ENCODE results near the gene ANKK1.

The ANKK1 gene, protein sequence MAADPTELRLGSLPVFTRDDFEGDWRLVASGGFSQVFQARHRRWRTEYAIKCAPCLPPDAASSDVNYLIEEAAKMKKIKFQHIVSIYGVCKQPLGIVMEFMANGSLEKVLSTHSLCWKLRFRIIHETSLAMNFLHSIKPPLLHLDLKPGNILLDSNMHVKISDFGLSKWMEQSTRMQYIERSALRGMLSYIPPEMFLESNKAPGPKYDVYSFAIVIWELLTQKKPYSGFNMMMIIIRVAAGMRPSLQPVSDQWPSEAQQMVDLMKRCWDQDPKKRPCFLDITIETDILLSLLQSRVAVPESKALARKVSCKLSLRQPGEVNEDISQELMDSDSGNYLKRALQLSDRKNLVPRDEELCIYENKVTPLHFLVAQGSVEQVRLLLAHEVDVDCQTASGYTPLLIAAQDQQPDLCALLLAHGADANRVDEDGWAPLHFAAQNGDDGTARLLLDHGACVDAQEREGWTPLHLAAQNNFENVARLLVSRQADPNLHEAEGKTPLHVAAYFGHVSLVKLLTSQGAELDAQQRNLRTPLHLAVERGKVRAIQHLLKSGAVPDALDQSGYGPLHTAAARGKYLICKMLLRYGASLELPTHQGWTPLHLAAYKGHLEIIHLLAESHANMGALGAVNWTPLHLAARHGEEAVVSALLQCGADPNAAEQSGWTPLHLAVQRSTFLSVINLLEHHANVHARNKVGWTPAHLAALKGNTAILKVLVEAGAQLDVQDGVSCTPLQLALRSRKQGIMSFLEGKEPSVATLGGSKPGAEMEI

DNA sequence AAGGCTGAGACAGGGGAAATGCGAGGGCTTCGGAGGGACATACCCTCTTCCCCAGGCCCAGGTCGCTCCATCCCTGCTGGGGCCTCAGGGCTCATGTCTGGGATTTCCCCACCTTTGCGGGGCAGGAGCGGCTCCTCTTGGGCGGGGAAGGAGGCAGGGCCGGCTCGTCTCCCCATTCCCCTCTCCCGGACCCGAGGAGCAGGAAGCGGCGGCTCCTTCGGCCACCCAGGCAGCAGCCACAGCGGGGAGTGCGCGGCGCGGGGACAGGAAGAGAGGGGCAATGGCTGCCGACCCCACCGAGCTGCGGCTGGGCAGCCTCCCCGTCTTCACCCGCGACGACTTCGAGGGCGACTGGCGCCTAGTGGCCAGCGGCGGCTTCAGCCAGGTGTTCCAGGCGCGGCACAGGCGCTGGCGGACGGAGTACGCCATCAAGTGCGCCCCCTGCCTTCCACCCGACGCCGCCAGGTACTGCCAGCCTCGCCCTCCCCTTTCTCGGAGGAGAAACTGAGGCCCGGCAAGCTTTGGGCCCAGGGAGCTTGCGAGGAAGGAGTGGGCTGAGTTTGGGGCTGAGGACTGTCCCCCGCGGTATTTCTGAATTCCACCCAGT, at the start of gene ANKK1:
Gene ANKK1, plus strand, starts transcription at position 175 of the 607 bp plus-strand sequence. Its CDS starts 106 bp downstream, at position 281.
- DNase-seq: no peak

- no peak for DNase-seq
Measured at GRCh38 chr11:113338730-113339129, 48.8 kb upstream of the ANKK1 start.

DNA sequence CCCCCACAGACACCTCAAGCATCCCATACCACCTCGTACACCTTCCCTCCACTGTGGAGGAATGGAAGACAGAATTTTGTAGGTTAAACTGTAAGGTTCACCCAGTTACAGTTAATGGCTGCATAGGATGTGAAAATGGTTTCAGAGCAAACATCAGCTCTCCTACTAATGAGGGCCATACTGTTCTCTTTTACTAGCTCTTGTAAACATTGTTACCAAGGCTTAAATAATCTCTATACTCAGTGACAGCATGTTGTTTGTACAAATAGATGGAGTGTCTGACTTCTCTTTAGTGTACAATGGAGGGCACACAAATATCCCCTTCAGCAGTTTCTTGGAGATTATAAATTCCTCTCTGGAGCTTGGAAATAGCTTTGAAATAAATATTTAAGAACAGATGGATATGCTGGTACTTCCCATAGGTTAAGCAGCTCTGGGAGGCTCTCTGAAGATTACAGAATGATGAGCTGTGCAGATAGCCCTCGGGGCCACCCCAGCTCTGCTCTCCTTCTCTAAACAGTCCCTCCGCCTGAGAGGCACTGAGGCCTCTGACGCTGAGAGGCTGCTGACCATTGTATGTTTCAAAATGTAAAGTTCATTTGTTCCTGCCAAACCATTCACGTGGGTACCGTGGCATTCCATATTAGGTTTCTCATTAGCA, 47.5 kb upstream of the ANKK1 start:
- DNase-seq: peak; percentile 57

- DNase-seq: peak; percentile 42
Measured at GRCh38 chr11:113341388-113342165, 46.0 kb upstream of the ANKK1 start.

- DNase-seq: peak; percentile 17
Measured at GRCh38 chr11:113345978-113346377, 41.6 kb upstream of the ANKK1 start.

GRCh38 chr11:113349528-113349927, 38.1 kb upstream of the ANKK1 start:
- no peak for DNase-seq

DNA sequence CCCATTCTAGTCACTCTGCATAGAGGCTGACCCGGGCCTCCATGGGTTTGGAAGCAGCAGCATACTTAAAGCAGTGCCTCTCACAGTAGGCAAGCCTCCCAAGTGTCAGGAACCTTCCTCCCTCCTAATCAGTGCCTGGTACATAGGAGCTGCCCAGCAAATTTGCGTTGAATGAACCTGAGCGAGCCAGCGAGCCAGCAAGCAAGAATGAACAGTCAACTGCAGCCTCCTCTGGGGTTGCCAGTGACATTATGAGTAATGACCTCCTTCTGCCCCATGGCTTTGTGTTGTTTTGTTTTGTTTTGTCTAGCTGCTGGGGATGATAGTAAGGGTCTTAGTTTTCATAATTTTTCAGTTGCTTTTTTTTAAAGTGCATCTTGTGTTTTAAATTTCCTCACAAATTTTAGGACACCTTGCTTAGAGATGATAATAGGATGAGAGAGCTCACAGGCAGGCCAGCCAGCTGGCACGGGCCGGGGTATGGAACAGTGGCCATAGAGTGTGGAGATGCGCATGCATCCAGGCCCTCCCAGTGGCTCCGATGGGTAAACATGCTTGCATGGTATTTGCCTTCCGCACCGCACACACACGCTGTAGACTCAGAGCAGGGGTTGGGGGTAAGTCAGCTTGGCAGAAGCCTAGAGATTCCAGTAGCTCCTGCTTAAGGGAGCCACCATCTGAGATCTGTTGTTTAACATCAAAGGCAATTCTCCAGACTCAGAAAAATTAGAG, 37.1 kb upstream of the ANKK1 start:
- peak; percentile 40 for DNase-seq

DNA sequence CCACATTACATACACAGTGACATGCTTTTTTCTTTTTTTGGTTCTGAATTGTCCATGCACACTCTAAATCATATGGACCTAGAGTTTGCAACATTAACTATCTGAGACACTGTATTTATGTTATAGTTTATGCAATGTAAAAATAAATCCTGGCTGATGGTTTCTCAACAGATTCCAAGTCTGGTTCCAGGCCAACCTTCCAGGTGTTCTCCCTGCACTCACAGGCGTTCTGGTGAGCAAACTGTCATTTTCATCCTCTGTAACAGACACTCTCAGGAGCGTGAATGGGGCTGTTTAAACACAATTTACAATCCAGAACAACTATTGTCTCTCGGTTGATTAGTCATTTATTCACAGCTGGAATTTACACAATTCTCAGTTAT, 36.5 kb upstream of the ANKK1 start:
- no peak for DNase-seq

- no peak for DNase-seq
Measured at GRCh38 chr11:113351480-113351879, 36.1 kb upstream of the ANKK1 start.

- DNase-seq: no peak
Measured at GRCh38 chr11:113356203-113356602, 31.4 kb upstream of the ANKK1 start.

DNA sequence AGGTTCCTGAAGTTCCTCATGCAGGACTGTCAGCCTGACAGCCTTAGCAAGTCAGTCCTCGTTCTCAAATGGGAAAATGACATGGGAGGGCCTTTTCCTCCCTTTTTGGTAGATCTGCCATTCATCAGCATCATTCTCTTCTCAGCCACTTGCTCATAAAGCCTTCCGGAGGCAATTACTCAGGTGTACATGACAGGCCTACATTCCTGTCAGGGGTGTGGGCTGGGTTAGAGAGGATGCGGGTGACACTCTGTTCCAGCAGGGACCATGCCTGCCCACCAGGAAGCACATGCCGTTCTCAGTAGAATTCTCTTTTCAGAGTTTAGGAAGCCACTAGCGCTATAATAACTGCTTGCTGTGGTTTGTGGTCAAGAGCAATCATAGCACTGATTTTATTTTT, 24.2 kb upstream of the ANKK1 start:
- DNase-seq: no peak

- DNase-seq: no peak
Measured at GRCh38 chr11:113363996-113364641, 23.5 kb upstream of the ANKK1 start.

- no peak for DNase-seq
Measured at GRCh38 chr11:113365895-113366294, 21.7 kb upstream of the ANKK1 start.

DNA sequence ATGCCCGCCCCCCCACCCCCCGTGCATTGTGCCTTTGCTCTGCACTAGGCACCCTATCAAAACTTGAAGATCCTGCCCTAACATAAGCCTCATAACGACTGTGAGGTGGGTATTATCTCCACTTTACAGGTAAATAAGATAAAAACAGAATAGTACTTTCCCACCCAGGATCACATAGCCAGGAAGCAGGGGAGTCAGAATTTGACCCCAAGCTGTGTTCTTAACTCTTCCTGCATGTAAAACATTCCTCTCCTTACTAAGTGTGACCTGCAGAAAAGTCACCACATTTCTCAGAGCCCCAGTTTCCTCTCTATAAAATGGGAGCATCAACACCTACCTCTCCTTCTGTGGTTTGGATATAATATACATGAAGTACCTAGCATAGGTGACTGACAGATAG, 18.2 kb upstream of the ANKK1 start:
- no peak for DNase-seq

GRCh38 chr11:113370634-113371033, 16.9 kb upstream of the ANKK1 start:
- DNase-seq: no peak

GRCh38 chr11:113372309-113372708, 15.3 kb upstream of the ANKK1 start:
- no peak for DNase-seq

DNA sequence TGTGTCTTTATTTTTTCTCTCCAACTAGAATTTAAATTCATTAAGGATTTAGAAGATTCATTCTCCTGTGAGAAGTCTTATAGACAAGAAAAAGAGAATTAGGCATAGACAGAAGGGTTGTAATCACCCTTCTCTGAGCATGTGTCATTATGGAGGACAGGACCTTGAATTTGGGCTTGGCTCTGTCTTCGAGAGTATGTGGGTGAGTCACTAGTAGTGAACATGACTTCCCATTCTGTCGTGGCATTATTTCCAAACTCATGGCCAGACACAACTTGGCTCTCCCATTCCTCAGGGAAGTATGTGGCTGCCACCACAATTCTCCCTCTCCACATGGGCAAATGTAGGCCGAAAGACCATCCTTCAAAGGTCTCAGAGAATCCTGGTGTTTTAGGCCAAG, 14.3 kb upstream of the ANKK1 start:
- no peak for DNase-seq

GRCh38 chr11:113373981-113374560, 13.5 kb upstream of the ANKK1 start:
- no peak for DNase-seq

DNA sequence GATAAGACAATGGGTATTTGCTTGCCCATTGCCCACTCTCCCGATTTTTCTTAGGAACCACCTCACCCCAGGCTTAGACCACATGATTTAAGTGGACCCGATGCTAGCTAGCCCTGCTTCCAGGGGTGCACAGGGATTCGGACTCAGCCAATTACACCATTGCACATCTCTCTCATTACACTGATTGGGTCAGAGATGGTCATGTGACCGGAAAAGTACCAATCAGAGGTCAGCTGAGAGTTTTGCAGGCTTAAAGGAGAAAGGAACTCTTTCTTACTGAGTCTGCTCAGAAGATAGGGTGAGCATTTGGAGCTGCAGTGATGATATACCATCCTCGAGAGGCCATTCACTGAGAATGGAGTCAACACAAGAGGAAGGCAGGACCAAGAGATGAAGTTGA, 12.2 kb upstream of the ANKK1 start:
- no peak for DNase-seq

DNA sequence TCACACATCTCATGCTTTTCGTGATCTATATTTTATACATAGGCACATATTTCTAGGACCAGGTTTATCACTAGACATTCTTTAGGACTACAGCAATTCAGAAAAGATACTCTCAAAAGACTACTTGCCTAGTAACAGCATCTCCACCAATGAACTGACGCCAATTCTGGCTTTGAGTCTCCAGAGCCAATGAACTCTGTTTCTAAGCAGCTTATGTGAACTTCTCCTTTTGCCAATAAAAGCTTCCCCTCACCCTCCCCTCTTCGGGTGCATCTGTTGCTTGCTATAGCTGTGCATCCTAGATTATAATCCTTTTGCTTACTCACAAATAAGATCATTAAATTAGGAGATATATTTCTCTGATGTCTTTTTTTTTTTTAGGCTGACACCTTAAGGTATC, 11.4 kb upstream of the ANKK1 start:
- DNase-seq: no peak

Measured in NCI-H2029 treated with DMSO at 0.1 percent for 48 hours (cell line).